Liver (tissue), 9 donors: ENCODE data around the gene NPAS1. TPM values are rescaled to one million over a fixed set of nuclear protein-coding genes. Genes with fewer than 3 reads are reported as not detected.

Experiments used
- DNase-seq: peaks from one replicate; pipeline ENCODE4 v3.0.0-alpha.2; 2017; ENCODE audit warnings: low spot score
- H3K27ac ChIP-seq, 2 donors: one replicate each; pipeline ENCODE4 v1.7.0; 2013; ENCODE audit warnings: inconsistent platforms in 2 of 2, low read length in 2 of 2, control low read depth in 1 of 2, low read depth in 1 of 2, mild to moderate bottlenecking in 1 of 2
- H3K27me3 ChIP-seq, 4 donors: one replicate each; pipeline versions ENCODE4 v1.6.1 to v1.7.0; 2013; ENCODE audit warnings: low read length in 3 of 4, inconsistent platforms in 1 of 4, mild to moderate bottlenecking in 1 of 4, moderate library complexity in 1 of 4; ENCODE audit not compliant: control insufficient read depth in 4 of 4, insufficient read depth in 4 of 4
- H3K36me3 ChIP-seq, 4 donors: one replicate each; pipeline versions ENCODE4 v1.6.1 to v1.7.0; 2013; ENCODE audit warnings: low read length in 3 of 4, mild to moderate bottlenecking in 3 of 4, low read depth in 1 of 4, moderate library complexity in 1 of 4; ENCODE audit not compliant: control insufficient read depth in 4 of 4, insufficient read depth in 3 of 4
- H3K4me1 ChIP-seq, 4 donors: one replicate each; pipeline versions ENCODE4 v1.6.1 to v1.7.0; 2013; ENCODE audit warnings: low read length in 3 of 4, mild to moderate bottlenecking in 3 of 4, moderate library complexity in 1 of 4; ENCODE audit not compliant: control insufficient read depth in 4 of 4, insufficient read depth in 4 of 4
- H3K4me3 ChIP-seq, 3 donors: one replicate each; pipeline versions ENCODE4 v1.6.1 to v1.7.0; 2013; ENCODE audit warnings: low read length in 3 of 3, control low read depth in 1 of 3, low read depth in 1 of 3, mild to moderate bottlenecking in 1 of 3
- H3K9ac ChIP-seq, 2 donors: one replicate each; pipeline ENCODE4 v1.7.0; 2013; ENCODE audit warnings: low read length in 2 of 2, mild to moderate bottlenecking in 2 of 2, moderate library complexity in 2 of 2, control low read depth in 1 of 2, low read depth in 1 of 2
- H3K9me3 ChIP-seq, 4 donors: one replicate each; pipeline versions ENCODE4 v1.6.1 to v1.7.0; 2013; ENCODE audit warnings: low read length in 3 of 4; ENCODE audit not compliant: control insufficient read depth in 4 of 4
- CTCF ChIP-seq: fragments of 150-350 bp; IDR thresholded peaks from 2 replicates; pipeline ENCODE4 v1.5.1; 2017; ENCODE audit warnings: improper control_type of control experiment, low read depth, low read length; ENCODE audit not compliant: missing input control
- EGR1 ChIP-seq, 2 donors: IDR thresholded peaks; 2 replicates each; pipeline ENCODE4 v1.6.1; 2016 to 2018; ENCODE audit warnings: antibody characterized with exemption in 2 of 2, low read depth in 2 of 2
- FOXA1 ChIP-seq: IDR thresholded peaks from 2 replicates; pipeline ENCODE4 v1.6.1; 2016; ENCODE audit warnings: antibody characterized with exemption
- GABPA ChIP-seq, 2 donors: IDR thresholded peaks in 1 of 2; conservative IDR thresholded peaks in 1 of 2; 2 replicates each; pipeline ENCODE4 v1.6.1; 2016; ENCODE audit warnings: antibody characterized with exemption in 2 of 2, mild to moderate bottlenecking in 1 of 2, moderate library complexity in 1 of 2
- HNF4A ChIP-seq, 2 donors: conservative IDR thresholded peaks; 2 replicates each; pipeline ENCODE4 v1.6.1; 2016; ENCODE audit warnings: antibody characterized with exemption in 2 of 2, mild to moderate bottlenecking in 2 of 2
- HNF4G ChIP-seq: IDR thresholded peaks from 2 replicates; pipeline ENCODE4 v1.6.1; 2016; ENCODE audit warnings: antibody characterized with exemption
- MAX ChIP-seq: IDR thresholded peaks from 2 replicates; pipeline ENCODE4 v1.6.1; 2016; ENCODE audit warnings: antibody characterized with exemption
- NR2F2 ChIP-seq: IDR thresholded peaks from 2 replicates; pipeline ENCODE4 v1.6.1; 2016; ENCODE audit warnings: antibody characterized with exemption
- RAD21 ChIP-seq, 2 donors: IDR thresholded peaks; 2 replicates each; pipeline ENCODE4 v1.6.1; 2016; ENCODE audit warnings: antibody characterized with exemption in 2 of 2, mild to moderate bottlenecking in 2 of 2
- REST ChIP-seq: IDR thresholded peaks from 2 replicates; pipeline ENCODE4 v1.6.1; 2016; ENCODE audit warnings: antibody characterized with exemption, mild to moderate bottlenecking
- SP1 ChIP-seq: IDR thresholded peaks from 2 replicates; pipeline ENCODE4 v1.6.1; 2018; ENCODE audit warnings: antibody characterized with exemption, mild to moderate bottlenecking
- YY1 ChIP-seq: IDR thresholded peaks from 2 replicates; pipeline ENCODE4 v1.6.1; 2016; ENCODE audit warnings: antibody characterized with exemption, mild to moderate bottlenecking
- WGBS: extraction: QIAGEN DNeasy Blood & Tissue Kit; methylation state at CpG from one replicate; pipeline ENCODE4 v1.1.7; 2013; 5-methylcytosine and 5-hydroxymethylcytosine counted together
- polyA plus RNA-seq, 2 donors: library from polyadenylated mRNA; stranded (reverse) in 1 of 2; unstranded in 1 of 2; fragments of 200-250 nt in 1 of 2; fragments of >200 nt in 1 of 2; fragmentation: Nextera tagmentation in 1 of 2; extraction: Ambion mirVana in 1 of 2; gene quantifications; one replicate each; pipeline versions ENCODE4 v1.2.1 to v1.2.3, GENCODE V29; 2013 to 2015
- total RNA-seq, 2 donors: library from RNA; depleted of rRNA; stranded (reverse); fragments of >200 nt; gene quantifications; one replicate each; pipeline ENCODE4 v1.2.3, GENCODE V29; 2014
- donor health status: healthy.
- donor health status: healthy.
- donor health status: healthy.
- donor health status: healthy.
- donor health status: healthy.

NPAS1 gene
- total and polyA plus RNA-seq, 4 donors = 0.22 TPM; not detected in 3

GRCh38 chr19:47000373-47000772 is 19.3 kb upstream of the NPAS1 start:
- no peak overlapping the region for H3K9ac ChIP-seq
- DNase-seq = no peak
- H3K27ac ChIP-seq = no peak overlapping the region
- WGBS = 97% methylated on average over 18 of the region's 18 CpGs
- peaks cover 0 to 16% (median 8%) of the 10 kb centered on the region in 4 donors for H3K4me1 ChIP-seq
- no peak for TF ChIP-seq YY1
- no peak for TF ChIP-seq EGR1 (IDR thresholded peaks at IDR 0.05; ENCODE audit: low read depth in 2 of 2)
- no peak for TF ChIP-seq HNF4G
- no peak for TF ChIP-seq NR2F2
- TF ChIP-seq MAX = no peak
- no peak for TF ChIP-seq REST
- no peak for TF ChIP-seq FOXA1
- TF ChIP-seq HNF4A (conservative IDR thresholded peaks at IDR 0.05) = no peak
- no peak for TF ChIP-seq RAD21 (IDR thresholded peaks at IDR 0.05)
- no peak for TF ChIP-seq CTCF
- no peaks in the 10 kb centered on the region for H3K27me3 ChIP-seq
- H3K9me3 ChIP-seq = no peaks in the 10 kb centered on the region
- peaks cover 10 to 43% (median 14%) of the 10 kb centered on the region in 4 donors for H3K36me3 ChIP-seq
- no peak overlapping the region for H3K4me3 ChIP-seq

GRCh38 chr19:47001584-47001983 is 18.1 kb upstream of the NPAS1 start:
- no peak overlapping the region for H3K9ac ChIP-seq
- TF ChIP-seq HNF4G (no peak), GABPA (IDR thresholded peaks at IDR 0.05 in 1 of 2, conservative IDR thresholded peaks at IDR 0.05 in 1 of 2) (no peak), NR2F2 (no peak), SP1 (no peak)
- 94% methylated on average over 11 of the region's 11 CpGs for WGBS
- peaks cover 10 to 43% (median 14%) of the 10 kb centered on the region in 4 donors for H3K36me3 ChIP-seq
- no peak overlapping the region for H3K27ac ChIP-seq
- no peaks in the 10 kb centered on the region for H3K27me3 ChIP-seq
- peaks cover 0 to 16% (median 8%) of the 10 kb centered on the region in 4 donors for H3K4me1 ChIP-seq
- DNase-seq = no peak
- H3K4me3 ChIP-seq = no peak overlapping the region
- peaks cover 0 to 3% (median 0%) of the 10 kb centered on the region in 4 donors for H3K9me3 ChIP-seq

GRCh38 chr19:47002106-47002766 is 17.4 kb upstream of the NPAS1 start:
- Histone ChIP-seq H3K9me3 (peaks cover 0 to 3% (median 0%) of the 10 kb centered on the region in 4 donors), H3K27ac (no peak overlapping the region), H3K4me3 (no peak overlapping the region), H3K9ac (no peak overlapping the region), H3K27me3 (no peaks in the 10 kb centered on the region), H3K36me3 (peaks cover 10 to 40% (median 14%) of the 10 kb centered on the region in 4 donors), H3K4me1 (peaks cover 0 to 16% (median 8%) of the 10 kb centered on the region in 4 donors)
- no peak for DNase-seq
- WGBS = 65% methylated on average over 23 of the region's 23 CpGs
- TF ChIP-seq FOXA1 (no peak), CTCF (peak; percentile 15), RAD21 (IDR thresholded peaks at IDR 0.05) (peak; percentile 42 to 49)
